ENCODE results near the gene SLC16A7.

GRCh38 chr12:59652130-59652529 is 56.3 kb downstream of the SLC16A7 start:
- TF ChIP-seq CTCF (conservative IDR thresholded peaks at IDR 0.05; ENCODE audit: low read length) (no peak), EZH2phosphoT487 (IDR thresholded peaks at IDR 0.05; ENCODE audit: borderline replicate concordance, low read depth, low read length) (no peak)

All from OCI-LY7 (cell line).